Kidney epithelial cell (primary cell): ENCODE data around the gene KIRREL3. TPM values are rescaled to one million over a fixed set of nuclear protein-coding genes. Genes with fewer than 3 reads are reported as not detected.

ENCODE experiments used
- DNase-seq: peaks from one replicate; pipeline ENCODE4 v3.0.0-alpha.2; 2010; ENCODE audit warnings: low read depth
- H3K27me3 ChIP-seq: 2 replicates; pipeline ENCODE4 v1.6.0; 2011; ENCODE audit warnings: low read length; ENCODE audit not compliant: control insufficient read depth, insufficient read depth
- H3K36me3 ChIP-seq: 2 replicates; pipeline ENCODE4 v1.5.1; 2011; ENCODE audit warnings: low read length; ENCODE audit not compliant: control insufficient read depth, insufficient read depth
- H3K4me3 ChIP-seq: 2 replicates; pipeline ENCODE4 v1.5.1; 2011; ENCODE audit warnings: low read depth, mild to moderate bottlenecking, control low read depth, low read length
- total RNA-seq: library from RNA; depleted of rRNA; stranded (reverse); fragments of >200 nt; gene quantifications from 2 replicates; pipeline ENCODE4 v1.2.3, GENCODE V29; 2015
- TF ChIP-seq, protein P1 (sequence below): IDR thresholded peaks from 2 replicates; pipeline ENCODE4 v1.5.1; 2011; ENCODE audit warnings: mild to moderate bottlenecking, moderate library complexity, low read length, control low read depth, inconsistent platforms; ENCODE audit not compliant: insufficient read depth, poor library complexity, severe bottlenecking

KIRREL3 gene
- total RNA-seq, 1 donor from 2014 or later, result 1.3 TPM

DNA sequence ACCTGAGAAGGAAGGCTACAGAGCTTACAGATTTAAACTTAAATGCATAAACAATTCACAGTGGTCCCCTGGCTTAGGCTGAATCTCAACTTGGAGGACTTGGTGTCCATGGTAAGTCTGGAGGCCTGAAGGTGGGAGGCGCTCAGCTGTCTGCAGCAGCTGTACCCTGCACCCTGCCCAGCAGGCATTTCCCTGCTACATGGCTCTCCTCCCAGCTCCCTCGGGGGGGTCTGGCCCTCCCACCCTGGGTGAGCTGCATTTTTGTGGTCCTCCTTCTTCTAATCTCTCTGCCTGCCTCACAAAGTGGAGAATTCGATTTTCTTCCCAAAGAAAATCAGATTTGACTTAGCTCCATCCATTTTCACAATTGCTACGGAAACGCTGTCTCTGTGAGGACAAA, 273.2 kb downstream of the KIRREL3 start:
- Histone ChIP-seq H3K36me3 (no peaks in the 10 kb centered on the region), H3K4me3 (no peak overlapping the region), H3K27me3 (no peaks in the 10 kb centered on the region)
- TF ChIP-seq, protein P1, sequence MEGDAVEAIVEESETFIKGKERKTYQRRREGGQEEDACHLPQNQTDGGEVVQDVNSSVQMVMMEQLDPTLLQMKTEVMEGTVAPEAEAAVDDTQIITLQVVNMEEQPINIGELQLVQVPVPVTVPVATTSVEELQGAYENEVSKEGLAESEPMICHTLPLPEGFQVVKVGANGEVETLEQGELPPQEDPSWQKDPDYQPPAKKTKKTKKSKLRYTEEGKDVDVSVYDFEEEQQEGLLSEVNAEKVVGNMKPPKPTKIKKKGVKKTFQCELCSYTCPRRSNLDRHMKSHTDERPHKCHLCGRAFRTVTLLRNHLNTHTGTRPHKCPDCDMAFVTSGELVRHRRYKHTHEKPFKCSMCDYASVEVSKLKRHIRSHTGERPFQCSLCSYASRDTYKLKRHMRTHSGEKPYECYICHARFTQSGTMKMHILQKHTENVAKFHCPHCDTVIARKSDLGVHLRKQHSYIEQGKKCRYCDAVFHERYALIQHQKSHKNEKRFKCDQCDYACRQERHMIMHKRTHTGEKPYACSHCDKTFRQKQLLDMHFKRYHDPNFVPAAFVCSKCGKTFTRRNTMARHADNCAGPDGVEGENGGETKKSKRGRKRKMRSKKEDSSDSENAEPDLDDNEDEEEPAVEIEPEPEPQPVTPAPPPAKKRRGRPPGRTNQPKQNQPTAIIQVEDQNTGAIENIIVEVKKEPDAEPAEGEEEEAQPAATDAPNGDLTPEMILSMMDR, result no peak
- no peak for DNase-seq

DNA sequence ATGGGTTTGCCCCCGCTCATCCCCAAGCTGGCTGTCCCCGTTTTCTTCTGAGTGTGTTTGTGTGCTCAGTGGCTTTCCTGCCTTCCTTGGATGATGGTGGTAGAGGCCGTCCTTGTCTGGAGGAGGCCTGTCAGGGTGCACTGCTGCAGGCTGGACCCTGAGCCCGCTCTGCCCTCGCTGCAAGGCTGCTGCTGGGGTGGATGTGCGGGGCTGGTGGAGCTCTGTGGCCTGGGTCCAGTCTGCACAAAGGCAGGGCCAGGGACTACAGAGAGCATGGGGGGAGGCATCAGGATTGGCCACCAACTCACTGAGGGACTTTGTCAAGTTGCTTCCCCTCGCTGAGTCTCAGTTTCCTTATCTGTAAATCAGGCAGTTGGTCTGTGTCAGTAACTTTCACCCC, 275.0 kb downstream of the KIRREL3 start:
- TF ChIP-seq, protein P1, result no peak
- no peaks in the 10 kb centered on the region for H3K27me3 ChIP-seq
- no peak for DNase-seq
- H3K36me3 ChIP-seq, result no peaks in the 10 kb centered on the region
- no peak overlapping the region for H3K4me3 ChIP-seq

DNA sequence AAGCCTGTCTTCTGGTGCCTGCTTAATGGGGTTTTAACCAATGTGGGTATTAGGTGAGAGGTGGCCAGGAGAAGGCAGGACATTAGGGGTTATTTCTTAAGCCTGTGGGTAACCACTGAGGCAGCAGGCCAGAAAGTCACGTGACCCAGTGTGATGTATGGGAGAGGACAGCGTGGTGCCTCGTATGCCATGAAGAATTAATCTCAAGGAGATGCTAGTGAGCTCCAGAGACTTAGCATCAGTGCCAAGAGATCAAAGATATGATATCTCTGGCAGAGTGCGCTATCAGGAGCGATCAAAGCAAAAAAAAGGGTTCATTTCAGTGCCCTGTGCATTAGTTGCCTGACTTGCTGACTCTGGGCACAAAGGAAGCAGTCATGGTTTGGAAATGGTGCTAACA, 275.5 kb downstream of the KIRREL3 start:
- no peak for DNase-seq
- no peaks in the 10 kb centered on the region for H3K36me3 ChIP-seq
- H3K4me3 ChIP-seq, result no peak overlapping the region
- TF ChIP-seq, protein P1, result no peak
- no peaks in the 10 kb centered on the region for H3K27me3 ChIP-seq

DNA sequence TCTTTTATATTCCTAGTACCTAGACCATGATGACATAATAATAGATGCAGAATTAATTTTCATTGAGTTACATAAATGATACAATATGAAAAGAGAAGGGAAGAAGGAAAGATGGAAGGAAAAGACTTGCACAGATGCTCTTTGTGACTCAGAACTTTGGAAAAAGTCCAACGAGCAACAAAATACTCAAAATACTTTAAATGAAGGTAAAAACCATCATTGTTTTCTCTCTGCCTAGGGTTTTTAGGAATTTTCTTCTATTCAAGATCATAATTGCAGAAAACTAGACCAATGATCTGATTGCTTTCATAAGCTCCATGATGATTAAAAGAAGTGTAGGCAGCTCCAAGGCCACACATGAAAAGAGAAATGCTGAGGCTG, 276.9 kb downstream of the KIRREL3 start:
- no peaks in the 10 kb centered on the region for H3K36me3 ChIP-seq
- no peaks in the 10 kb centered on the region for H3K27me3 ChIP-seq
- H3K4me3 ChIP-seq, result no peak overlapping the region
- TF ChIP-seq, protein P1, result no peak
- no peak for DNase-seq

DNA sequence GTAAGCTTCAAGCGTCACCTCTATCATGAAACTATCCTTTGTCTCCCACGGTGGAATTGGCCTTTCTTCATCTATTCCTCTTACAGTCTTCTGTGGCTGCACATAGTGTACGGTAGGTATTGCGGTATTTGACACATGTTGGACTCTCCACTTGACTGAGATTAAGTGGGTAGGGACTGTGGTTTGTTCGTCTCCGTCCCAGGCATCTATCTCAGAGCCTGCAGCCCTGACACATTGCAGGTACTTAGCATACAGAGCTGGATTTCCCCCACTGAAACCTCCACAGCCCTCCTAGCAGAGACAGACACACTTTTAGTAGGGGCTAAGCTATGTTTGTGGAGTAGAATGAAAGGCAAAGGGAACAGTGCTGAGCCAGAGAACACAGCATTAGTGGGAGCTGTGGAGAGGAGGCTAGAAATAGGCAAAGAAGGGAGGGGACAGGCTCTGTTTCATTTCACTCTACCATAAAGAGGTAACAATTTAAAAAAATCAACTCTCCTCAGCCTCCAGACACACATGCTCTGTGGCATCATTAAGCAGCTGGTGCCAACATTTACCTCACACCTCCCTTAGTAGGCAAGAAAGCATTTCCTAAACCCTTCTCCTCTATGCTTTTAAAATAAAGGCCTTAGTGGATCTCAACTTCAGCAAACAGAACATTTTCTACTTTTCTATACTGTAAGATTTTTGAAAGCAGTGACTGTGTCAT, 277.5 kb downstream of the KIRREL3 start:
- no peak overlapping the region for H3K4me3 ChIP-seq
- no peaks in the 10 kb centered on the region for H3K36me3 ChIP-seq
- no peak for DNase-seq
- H3K27me3 ChIP-seq, result no peaks in the 10 kb centered on the region
- TF ChIP-seq, protein P1, result no peak

DNA sequence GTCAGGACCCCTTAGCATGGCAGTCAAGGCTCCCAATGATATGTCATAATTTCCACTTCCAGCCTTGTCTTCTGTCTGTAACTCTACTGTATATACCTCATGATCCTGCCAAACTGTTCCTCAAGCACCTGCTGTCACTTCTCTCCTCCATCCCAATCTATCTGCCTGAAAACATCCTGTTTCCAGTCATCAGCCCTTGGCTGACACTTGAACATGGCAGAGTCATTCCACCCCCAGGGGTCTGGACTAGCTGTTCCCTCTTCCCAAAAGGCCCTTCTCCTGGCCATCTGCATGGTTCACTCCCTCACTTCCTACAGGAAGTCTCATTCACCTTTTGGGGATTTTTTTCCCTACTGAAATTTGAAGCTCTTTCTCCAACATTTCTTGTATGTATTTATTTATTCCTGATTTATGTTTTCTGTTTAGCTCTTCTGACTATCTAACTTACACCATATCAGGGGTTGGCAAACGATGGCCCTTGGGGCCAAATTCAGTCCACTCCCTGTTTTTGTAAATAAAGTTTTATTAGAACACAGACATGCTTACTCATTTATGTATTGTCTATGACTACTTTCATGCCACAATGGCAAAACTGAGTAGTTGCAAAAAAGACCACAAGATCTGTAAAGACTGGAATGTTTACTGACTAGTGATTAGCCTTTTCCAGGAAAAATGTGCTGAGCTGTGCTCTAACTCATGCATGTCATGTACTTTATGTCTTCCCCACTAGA, 278.4 kb downstream of the KIRREL3 start:
- H3K4me3 ChIP-seq, result no peak overlapping the region
- no peaks in the 10 kb centered on the region for H3K27me3 ChIP-seq
- no peak for DNase-seq
- TF ChIP-seq, protein P1, result no peak
- no peaks in the 10 kb centered on the region for H3K36me3 ChIP-seq
